NCI-H146 treated with DMSO at 0.1 percent for 48 hours (cell line): ENCODE measurements around the gene BAHCC1.
A peak's percentile ranks its signal among the peaks of the same experiment; 100 is the strongest.

ENCODE experiments used
- DNase-seq: peaks from one replicate; lab custom pipeline; 2025; ENCODE audit not compliant: unreplicated experiment; lab: John Stamatoyannopoulos, UW

BAHCC1 gene

DNA sequence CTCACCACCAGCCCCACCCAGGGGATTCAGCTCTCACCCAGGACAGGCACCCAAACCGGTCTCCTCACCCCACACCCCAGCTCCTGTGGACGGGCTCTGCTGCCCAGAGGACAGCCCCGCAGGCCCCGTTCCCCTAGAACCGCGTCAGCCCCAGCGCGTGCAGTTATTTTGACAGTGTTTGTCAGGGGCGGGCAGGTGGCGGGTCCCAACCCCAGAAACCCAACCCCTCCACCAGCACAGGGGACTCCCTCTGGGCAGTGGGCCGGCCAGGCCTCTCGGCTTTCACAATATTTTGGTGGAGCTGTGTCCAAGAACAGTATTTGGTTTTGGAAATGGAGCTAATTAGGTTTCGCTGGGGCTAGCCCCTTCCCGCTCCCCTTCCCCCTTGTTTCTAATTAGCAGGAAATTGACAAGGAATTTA lies 44.8 kb downstream of the BAHCC1 start:
- DNase-seq, result no peak

DNA sequence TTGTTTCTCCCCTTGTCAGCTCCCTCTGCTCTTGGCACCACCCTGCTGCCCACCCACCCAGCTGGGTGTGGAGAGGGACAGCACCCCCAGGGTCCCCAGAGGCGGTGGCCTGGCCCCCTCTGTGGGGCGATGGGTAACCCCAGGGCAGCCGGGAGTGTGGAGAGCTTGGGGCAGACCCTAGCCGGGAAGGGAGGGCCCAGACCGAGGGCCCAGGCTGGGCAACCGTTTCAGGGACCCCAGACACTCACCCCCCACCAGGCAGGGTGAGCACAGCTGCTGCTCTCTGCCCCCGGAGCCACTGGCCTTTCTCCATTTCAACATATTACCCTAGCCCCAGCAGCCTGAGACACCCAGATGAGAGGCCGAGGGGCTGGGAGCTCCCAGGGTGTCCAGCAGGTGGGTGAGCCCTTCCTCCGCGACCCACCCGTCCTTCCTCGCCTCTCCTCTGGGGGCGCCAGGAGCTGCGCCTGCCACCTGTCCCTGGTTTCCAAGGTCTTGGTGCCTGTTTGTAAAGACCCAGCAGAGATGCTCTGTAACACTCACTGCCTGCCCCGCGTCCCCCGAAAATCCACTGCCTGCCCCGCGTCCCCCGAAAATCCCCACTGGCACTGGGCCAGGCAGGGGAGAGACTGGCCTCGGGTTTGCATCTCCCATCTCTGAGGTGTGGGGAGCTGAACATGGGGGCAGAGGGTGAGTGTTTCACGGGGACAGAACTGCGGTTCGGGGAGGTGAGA lies 45.4 kb downstream of the BAHCC1 start:
- DNase-seq, result peak; percentile 6

DNA sequence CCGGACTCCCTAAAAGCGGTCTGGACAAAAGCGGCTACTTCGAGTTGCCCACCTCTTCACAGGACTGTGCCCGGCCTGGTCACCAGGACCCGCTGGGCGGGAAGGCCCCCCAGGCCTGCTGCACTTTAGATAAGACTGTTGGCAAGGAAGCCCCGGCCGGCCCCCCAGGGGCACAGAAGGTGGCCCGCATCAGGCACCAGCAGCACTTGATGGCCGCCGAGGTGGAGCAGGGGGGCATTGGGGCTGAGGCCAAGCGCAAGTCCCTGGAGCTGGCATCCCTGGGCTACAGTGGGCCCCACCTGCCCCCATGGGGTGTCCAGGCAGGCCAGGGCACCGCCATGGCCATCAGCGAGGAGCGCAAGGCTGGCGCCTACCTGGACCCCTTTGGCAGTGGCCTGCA lies 47.5 kb downstream of the BAHCC1 start:
- no peak for DNase-seq

DNA sequence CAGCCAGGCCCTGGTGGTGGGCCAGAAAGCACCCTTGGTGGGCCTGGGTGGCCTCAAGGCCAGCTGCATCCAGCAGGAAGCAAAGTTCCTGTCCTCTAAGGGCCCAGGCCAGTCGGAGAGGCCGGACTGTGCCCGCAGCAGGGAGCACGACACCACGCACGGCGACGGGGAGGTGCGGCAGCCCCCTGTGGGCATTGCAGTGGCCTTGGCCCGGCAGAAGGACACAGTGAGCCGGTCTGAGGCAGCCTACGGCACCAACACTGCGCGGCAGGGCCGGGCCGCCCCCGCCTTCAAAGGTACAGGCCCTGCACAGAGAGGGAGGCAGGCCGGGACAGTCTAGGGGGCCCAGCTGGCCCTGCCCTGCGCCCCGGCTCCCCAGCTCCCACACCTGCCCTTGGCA lies 48.0 kb downstream of the BAHCC1 start:
- no peak for DNase-seq

DNA sequence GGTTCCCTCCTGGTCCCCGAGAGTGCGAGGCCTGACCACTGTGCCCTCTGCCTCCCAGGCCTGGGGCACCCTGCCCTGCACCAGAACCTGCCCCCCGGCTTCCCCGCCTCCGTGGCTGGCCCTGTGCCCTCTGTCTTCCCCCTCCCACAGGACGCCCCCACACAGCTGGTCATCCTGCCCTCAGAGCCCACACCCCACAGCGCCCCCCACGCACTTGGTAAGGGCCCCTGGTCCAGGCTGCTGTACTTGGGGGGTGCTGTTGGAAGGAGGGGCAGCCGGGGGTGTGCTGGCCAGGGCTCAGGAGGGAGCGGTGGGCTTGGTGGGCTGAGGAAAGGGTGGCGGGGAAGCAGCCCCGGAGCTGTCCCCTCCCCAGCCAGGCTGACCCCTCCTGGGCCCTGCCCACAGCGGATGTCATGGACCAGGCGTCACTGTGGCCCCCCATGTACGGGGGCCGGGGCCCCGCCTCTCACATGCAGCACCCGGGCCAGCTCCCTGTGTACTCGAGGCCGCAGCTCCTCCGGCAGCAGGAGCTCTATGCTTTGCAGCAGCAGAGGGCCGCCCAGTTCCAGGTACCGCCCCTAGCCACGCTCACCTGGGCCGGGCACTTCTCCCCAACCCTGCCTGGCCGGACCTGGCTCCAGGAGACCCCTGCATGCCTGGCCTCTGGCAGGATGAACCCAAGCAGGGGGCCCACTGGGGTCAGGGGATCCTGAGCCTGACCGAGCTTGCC lies 49.5 kb downstream of the BAHCC1 start:
- DNase-seq, result no peak

DNA sequence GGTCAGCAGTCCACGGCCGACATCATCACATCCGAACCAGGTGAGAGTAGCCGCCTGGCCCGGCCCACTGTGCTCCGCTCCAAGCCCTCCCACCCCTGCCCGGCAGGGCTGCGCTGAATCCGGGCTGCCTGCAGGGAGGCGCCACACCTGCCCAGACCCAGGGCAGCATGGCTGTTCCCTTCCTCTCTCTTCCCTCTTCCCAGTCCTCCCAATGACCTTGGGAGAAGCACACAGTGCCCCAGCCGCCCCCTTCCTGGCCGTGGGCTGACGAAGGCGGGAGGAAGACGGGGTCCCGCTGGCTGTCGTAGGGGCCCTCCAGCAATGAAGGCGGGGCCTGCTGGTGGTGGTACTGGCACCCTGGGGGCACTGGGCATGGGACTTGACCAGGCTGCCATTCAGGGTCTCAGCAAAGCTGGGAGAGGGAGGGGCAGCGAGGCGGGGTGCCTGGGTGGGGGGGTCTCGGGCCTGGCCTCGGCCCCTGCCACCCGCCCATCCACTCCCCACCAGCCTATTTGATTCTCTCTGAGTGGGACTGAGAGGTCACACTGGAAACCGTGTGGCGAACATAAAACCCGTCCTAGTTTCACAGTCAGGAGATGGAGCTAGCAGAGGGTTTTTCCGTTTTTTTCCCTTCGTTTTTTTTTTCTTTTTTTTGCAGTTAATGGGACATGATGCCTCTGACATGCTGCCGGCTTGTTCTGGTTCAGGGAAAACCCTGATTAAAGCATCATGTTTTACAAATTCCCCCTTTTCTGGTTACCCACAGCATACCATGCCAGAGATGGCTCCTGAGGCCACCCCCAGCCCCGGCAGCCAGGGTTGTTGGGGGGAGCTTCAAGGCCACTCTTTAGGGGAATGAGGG lies 50.6 kb downstream of the BAHCC1 start:
- DNase-seq, result no peak

DNA sequence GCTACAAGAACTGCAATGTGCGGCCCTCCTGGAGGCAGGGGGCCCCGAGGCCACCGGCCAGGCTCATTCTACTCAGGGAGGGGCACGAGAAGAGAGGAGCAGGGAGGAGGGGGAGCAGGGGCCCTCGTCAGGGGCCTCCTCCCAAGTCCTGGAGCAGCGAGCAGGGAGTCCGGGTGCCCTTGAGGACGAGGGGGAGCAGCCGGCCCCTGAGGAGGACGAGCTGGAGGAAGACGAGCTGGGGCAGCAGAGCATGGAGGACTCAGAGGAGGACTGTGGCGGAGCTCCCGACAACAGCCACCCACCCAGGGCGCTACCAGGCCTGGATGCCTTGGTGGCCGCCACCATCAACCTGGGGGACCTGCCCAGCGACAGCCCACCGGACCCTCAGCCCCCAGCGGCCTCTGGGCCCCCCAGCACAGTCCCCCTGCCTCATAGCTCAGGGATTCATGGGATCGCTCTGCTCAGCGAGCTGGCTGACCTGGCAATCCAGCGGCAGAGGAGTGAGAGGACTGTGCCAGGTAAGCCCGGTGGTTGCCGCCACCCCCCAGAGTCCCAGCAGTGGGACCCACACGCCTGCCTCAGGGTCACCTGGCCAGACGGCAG lies 52.2 kb downstream of the BAHCC1 start:
- DNase-seq, result no peak

DNA sequence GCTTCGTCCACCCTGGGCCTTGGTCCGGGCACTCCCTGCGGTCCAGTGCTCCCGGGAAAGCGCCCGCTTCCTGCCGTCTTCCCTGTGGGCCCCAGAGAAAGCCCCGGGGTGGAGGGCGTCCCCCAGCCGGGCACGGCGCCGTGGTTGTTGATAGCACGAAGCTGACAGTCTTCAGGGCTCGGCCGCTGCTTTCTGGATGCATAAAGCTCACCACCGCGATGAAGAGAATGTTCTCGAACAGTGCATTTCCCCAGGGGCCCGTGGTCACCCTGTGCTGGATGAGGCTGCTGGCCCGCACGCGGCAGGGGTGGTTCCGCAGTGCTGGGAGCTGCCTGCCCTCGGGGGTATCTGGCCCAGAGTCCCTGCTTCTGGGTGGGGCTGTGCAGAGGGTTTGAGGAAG lies 53.2 kb downstream of the BAHCC1 start:
- DNase-seq, result no peak

DNA sequence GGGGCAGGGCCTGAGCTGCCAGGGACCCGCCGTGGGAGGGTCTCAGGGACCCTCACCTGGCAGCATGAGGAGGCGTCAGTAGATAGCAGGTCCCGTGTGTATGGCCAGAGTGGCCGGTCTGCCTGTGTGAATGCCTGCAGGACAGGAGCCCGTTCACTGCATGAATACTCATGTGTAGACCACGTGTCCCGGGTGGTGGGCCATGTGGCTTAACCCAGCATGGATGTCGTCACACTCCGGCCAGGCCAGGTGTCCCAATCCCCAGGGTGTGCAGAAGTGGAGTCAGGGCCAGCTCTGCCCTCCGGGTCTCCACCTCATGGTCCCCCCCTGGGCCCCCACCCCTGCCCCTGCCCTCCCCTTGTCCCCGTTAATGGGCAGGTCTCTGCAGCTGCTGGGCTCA lies 53.7 kb downstream of the BAHCC1 start:
- no peak for DNase-seq

DNA sequence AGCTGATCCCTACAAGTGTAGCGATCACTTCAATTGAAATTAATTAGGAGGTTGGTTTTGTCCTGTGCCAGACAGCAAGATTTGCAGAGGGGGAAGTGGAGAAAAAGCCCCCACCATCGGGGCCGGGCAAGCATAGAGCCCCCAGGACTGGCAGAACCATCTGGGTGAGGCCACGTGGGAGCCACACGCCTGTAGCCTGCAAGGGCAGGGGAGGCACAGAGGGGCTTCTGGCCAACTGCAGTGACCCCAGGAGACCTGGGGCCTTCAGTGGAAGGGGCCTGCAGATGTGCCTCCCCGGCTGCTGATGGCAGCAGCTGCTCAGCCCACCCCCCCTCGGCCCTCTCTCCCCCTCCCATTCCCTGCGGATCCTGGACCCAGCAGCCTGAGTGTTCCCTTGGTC lies 54.1 kb downstream of the BAHCC1 start:
- no peak for DNase-seq

DNA sequence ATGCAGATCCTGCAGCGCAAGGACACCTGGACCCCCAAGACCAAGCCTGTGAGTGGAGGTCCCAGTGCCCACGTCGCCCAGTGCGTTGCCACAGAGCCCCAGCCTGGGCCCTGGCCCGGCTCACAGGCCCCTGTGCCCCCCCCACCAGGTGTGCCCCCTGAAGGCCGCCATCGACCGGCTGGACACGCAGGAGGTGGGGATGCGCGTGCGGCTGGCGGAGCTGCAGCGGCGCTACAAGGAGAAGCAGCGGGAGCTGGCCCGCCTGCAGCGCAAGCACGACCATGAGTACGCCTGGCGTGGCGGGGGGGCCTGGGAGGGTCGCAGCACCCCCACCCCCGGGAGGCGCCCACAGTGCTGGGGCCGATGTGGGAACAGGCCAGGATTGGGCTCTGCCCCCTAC lies 56.6 kb downstream of the BAHCC1 start:
- no peak for DNase-seq

DNA sequence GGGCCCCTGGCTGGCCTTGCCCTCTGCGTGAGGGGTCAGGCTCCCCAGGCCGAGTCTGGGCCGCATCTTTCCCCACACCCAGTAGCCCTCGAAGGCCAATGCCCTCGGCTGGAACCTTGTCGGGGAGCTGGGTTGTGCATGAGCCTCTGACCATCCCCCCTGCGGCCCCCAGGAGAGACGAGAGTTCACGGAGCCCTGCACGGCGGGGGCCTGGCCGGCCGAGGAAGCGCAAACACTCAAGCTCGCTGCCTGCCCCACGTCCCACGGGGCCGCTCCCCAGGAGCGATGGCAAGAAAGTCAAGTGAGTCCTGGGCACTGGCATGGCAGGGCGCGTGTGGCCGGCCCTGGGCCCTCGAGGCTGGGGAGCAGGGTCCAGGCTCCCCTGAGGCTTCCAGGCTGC lies 57.3 kb downstream of the BAHCC1 start:
- no peak for DNase-seq

DNA sequence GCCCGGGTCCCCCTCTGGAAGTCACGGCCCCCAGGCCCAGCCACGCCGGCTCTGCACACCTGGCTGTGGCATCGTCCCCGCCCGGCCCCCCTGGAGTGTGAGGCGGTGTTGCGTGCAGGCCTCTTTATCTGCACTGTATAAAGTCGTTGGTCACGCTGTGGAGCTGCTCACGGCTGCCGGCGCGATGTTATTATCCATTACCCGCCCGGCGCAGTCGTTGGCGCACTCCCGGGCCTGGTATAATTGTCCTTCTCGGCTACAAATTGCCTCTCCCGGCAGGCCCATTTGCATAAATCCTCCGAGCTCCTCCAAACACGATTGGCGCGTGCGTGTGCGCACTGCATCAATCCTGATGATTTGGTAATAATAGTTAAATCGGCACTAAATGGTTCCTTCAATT lies 57.8 kb downstream of the BAHCC1 start:
- peak; percentile 65 for DNase-seq

DNA sequence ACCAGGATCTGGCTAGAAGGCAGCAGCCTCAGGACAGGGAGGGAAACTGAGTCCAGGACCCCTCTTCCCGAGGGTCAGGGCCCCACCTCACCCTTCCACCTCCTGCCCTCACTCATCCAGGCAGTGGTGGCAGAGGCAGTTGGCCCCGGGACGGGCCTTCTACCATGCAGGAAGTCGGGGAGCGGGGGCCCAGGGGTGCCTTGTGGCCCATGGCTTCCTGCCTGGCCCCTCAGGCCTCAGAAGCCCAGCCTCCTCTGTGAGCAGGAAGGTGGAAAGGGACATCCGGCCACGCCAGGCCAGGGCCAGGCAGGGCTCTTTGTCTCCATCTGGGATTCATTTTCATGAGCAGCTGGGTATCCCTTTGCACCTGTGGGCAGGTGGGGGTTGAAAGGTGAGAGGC lies 58.5 kb downstream of the BAHCC1 start:
- peak; percentile 4 for DNase-seq

DNA sequence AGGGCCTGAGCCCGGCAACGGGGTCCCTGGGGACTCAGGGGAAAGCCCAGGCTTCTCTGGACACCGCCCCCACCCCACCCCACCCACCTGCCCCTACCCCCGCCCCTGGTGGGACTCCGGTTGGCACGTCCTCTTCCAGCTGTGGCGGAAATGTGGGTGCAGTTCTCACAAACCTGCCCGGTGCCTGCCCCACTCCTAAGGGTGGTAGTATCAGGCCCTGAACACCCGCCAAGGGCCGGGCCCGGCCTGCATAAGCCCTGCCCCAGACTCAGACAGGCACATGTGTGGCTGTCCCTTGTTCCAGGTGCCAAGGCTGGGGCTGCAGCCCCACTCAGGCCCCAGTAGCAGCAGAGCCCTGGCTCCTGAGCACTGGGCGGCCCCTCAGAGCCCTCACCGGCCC lies 59.2 kb downstream of the BAHCC1 start:
- DNase-seq, result no peak

DNA sequence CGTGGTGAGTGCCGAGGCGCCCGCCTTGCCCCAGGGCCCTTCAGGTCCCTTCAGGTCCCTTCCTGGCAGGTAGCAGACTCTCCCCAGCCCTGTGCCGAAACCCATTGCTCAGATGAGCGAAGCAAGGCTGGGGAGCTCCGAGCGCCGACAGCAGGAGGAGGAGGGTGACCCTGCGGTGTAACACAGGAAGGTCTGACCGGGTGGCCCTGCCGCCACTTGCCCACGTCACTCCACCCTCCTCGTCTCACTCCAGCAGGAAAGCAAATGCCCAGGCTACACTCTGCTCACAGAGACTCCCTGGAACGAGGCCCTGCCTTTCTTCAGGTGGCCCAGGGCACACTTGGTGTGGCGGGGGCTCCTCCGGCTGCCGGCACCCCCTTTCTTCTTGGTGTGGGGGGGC lies 60.1 kb downstream of the BAHCC1 start:
- no peak for DNase-seq

DNA sequence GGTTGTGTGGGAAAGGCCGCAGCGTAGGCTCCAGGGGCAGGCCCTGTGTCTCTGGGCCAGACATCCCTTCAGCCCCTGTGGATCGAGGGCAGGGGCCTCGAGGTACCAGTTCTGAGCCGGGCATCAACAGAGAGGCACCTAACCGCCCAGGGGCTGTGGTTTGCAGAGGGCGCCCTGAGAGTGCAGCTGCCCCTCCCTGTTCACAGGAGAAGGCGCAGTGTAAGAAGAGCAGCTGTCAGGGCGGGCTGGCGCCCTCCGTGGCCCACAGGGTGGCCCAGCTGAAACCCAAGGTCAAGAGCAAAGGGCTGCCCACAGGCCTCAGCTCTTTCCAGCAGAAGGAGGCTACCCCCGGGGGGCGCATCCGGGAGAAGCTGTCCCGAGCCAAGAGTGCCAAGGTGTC lies 60.8 kb downstream of the BAHCC1 start:
- DNase-seq, result no peak

DNA sequence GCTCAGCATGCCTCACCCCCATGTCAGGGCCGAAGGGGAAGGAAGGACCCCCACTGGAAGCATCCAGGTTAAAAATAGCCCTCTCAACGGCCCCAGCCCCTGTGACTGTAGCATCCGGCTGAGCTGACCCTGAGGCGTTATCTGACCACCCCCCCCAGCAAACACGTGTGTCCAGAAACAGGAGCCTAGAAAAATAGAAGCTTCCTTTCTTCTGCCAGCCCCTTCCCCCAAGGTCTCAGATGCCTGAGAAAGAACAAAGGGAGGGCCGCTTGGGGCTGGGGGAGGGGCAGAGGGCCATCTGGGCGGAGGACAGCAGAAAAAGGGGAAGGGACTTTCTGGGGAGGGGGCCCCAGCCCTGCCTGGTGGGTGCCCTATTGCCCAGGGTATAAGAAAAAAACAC lies 61.5 kb downstream of the BAHCC1 start:
- DNase-seq, result no peak

DNA sequence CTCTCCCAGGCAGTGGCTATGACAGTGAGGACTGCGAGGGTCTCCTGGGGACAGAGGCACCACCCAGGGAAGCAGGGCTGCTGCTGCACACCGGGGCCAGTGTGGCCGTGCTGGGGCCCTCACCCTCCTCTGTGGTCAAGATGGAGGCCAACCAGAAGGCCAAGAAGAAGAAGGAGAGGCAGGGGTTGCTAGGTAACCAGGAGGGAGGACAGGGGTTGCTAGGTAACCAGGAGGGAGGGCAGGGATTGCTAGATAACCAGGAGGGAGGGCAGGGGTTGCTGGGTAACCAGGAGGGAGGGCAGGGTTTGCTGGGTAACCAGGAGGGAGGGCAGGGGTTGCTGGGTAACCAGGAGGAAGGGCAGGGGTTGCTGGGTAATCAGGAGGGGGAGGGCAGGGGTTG lies 62.1 kb downstream of the BAHCC1 start:
- DNase-seq, result no peak

DNA sequence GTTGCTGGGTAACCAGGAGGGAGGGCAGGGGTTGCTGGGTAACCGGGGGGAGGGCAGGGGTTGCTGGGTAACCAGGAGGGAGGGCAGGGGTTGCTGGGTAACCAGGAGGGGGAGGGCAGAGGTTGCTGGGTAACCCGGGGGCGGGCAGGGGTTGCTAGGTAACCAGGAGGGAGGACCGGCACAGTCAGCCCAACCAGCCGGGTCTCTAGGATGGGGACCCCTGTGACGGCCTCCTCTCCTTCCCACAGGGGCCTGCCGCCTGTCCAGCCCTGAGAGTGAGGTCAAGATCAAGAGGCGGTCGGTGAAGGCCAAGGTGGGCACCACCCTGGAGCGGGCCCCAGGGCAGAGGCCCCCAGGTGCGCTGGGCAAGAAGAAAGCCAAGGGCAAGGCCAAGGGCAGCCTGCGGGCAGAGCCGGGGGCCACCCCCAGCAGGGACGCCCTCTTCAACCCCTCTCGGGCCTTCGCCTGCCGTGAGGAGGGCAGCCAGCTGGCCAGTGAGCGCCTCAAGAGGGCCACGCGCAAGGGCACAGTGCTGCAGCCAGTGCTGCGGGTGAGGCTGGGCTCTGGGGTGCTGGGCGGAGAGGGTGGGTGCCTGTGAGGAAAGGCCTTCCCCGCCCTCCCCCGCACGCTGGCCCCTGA lies 62.8 kb downstream of the BAHCC1 start:
- DNase-seq, result no peak

DNA sequence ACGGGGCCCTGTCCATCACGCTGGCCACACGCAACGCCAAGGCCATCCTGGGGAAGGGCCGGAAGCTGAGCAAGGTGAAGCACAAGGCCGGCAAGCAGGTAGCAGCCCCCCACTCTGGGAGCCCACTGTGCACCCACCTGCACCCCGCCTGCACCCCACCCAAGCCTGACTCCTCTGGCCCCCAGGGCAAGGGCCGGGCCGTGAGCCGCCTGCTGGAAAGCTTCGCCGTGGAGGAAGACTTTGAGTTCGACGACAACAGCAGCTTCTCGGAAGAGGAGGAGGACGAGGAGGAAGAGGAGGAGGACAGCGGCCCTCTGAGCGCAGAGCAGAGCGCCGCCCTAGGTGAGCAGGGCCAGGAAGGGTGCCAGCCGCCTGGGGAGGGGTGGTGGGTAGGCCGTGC lies 63.4 kb downstream of the BAHCC1 start:
- no peak for DNase-seq
